Loucy (cell line): Measurements from ENCODE around the gene SAPCD2.

Experiments
- H2AFZ ChIP-seq: fragments of 200-600 bp; sonication (generic); 2 replicates; pipeline ENCODE4 v1.6.0; 2016; ENCODE audit warnings: antibody characterized with exemption, mild to moderate bottlenecking, low read length, moderate library complexity
- H3F3A ChIP-seq: fragments of 200-600 bp; 2 replicates; pipeline ENCODE4 v1.6.0; 2016; ENCODE audit warnings: antibody characterized with exemption, low read depth, mild to moderate bottlenecking
- H3K27me3 ChIP-seq: fragments of 200-600 bp; sonication (generic); 2 replicates; pipeline ENCODE4 v1.6.1; 2014; ENCODE audit warnings: low read length, mild to moderate bottlenecking; ENCODE audit not compliant: insufficient read depth, poor library complexity, severe bottlenecking
- H3K36me3 ChIP-seq: fragments of 200-600 bp; sonication (generic); 2 replicates; pipeline ENCODE4 v1.6.1; 2016; ENCODE audit warnings: low read length; ENCODE audit not compliant: insufficient read depth
- H3K4me1 ChIP-seq: fragments of 200-600 bp; sonication (generic); 2 replicates; pipeline ENCODE4 v1.5.1; 2014; ENCODE audit warnings: low read length, mild to moderate bottlenecking; ENCODE audit not compliant: insufficient read depth, poor library complexity, severe bottlenecking
- H3K4me2 ChIP-seq: fragments of 200-600 bp; sonication (generic); 2 replicates; pipeline ENCODE4 v1.6.0; 2014; ENCODE audit warnings: antibody characterized with exemption, low read length, low read depth, mild to moderate bottlenecking; ENCODE audit not compliant: poor library complexity, severe bottlenecking
- H3K4me3 ChIP-seq: fragments of 200-600 bp; sonication (generic); 2 replicates; pipeline ENCODE4 v1.5.1; 2014; ENCODE audit warnings: low read length, mild to moderate bottlenecking, mixed read lengths; ENCODE audit not compliant: poor library complexity, severe bottlenecking
- H3K79me2 ChIP-seq: fragments of 200-600 bp; sonication (generic); 2 replicates; pipeline ENCODE4 v1.6.1; 2014; ENCODE audit warnings: low read length; ENCODE audit not compliant: insufficient read depth
- H3K9ac ChIP-seq: fragments of 200-600 bp; sonication (generic); 2 replicates; pipeline ENCODE4 v1.6.0; 2014; ENCODE audit warnings: mild to moderate bottlenecking, low read depth, low read length, moderate library complexity; ENCODE audit not compliant: poor library complexity, severe bottlenecking
- H3K9me2 ChIP-seq: fragments of 200-600 bp; sonication (generic); replicated peaks from 2 replicates; pipeline ENCODE4 v1.6.1; 2016; ENCODE audit warnings: low read depth, low read length, mixed read lengths
- H3K9me3 ChIP-seq: fragments of 200-600 bp; sonication (generic); 2 replicates; pipeline ENCODE4 v1.6.1; 2014; ENCODE audit warnings: mild to moderate bottlenecking, antibody characterized with exemption, low read length, low read depth; ENCODE audit not compliant: insufficient read depth
- H4K20me1 ChIP-seq: fragments of 200-600 bp; sonication (generic); 2 replicates; pipeline ENCODE4 v1.6.0; 2014; ENCODE audit warnings: antibody characterized with exemption, low read length, mild to moderate bottlenecking; ENCODE audit not compliant: insufficient read depth, poor library complexity, severe bottlenecking
- EZH2phosphoT487 ChIP-seq: fragments of 200-600 bp; IDR thresholded peaks from 2 replicates; pipeline ENCODE4 v1.6.1; 2018; ENCODE audit warnings: antibody characterized with exemption, mild to moderate bottlenecking, moderate library complexity, borderline replicate concordance
- TF ChIP-seq, protein P1 (sequence below): fragments of 200-600 bp; sonication (generic); conservative IDR thresholded peaks from 2 replicates; pipeline ENCODE4 v1.5.1; 2014; ENCODE audit warnings: mild to moderate bottlenecking, antibody characterized with exemption, low read length

SAPCD2 gene

DNA sequence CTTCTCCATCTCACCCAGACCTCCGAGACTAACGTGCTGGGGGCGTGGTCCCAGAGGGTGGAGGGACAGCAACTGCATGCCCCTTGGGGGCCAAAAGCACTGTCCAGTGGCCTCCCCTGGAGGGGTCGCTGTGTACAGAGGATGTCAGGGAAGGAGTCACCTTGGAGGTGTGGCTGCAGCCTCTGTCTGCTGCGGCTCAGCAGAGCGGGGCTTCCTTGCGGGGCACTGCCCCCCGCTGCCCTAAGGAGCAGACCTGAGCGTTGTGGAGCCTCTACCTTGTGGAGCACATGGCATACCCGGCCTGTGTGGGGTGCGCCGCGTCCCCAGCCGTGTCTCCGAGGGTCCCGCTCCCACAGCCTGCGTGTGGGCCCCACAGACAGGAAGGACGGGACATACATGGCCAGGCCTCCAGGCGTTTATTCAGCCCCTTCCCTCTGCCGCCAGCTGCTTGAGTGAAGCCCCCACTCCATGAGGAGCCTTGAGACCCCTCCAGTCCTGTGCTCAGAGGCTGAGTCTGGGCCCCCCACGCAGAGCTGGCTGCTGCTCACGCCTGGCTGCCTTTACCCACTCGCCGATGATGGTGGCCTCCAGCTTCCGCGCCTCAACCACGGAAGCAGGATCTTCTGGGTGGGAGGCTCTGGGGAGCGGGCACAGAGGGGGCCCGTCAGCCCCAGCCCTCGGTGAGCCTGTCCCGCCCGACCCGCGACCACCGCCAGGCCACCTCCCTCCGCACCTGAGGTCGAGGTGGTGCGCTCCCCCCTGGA is 40.0 kb upstream of the SAPCD2 start:
- Histone ChIP-seq H2AFZ (no peak overlapping the region), H3K27me3 (no peaks in the 10 kb centered on the region), H3K36me3 (peaks cover 40% of the 10 kb centered on the region; the same call in 1 of the 2 replicates), H3F3A (no peaks in the 10 kb centered on the region), H3K9me2 (no peaks in the 10 kb centered on the region), H4K20me1 (no peaks in the 10 kb centered on the region), H3K9me3 (no peaks in the 10 kb centered on the region), H3K4me3 (no peak overlapping the region), H3K4me1 (peaks cover 7% of the 10 kb centered on the region), H3K79me2 (no peaks in the 10 kb centered on the region), H3K4me2 (no peak overlapping the region), H3K9ac (no peak overlapping the region)
- no peak for TF ChIP-seq EZH2phosphoT487

DNA sequence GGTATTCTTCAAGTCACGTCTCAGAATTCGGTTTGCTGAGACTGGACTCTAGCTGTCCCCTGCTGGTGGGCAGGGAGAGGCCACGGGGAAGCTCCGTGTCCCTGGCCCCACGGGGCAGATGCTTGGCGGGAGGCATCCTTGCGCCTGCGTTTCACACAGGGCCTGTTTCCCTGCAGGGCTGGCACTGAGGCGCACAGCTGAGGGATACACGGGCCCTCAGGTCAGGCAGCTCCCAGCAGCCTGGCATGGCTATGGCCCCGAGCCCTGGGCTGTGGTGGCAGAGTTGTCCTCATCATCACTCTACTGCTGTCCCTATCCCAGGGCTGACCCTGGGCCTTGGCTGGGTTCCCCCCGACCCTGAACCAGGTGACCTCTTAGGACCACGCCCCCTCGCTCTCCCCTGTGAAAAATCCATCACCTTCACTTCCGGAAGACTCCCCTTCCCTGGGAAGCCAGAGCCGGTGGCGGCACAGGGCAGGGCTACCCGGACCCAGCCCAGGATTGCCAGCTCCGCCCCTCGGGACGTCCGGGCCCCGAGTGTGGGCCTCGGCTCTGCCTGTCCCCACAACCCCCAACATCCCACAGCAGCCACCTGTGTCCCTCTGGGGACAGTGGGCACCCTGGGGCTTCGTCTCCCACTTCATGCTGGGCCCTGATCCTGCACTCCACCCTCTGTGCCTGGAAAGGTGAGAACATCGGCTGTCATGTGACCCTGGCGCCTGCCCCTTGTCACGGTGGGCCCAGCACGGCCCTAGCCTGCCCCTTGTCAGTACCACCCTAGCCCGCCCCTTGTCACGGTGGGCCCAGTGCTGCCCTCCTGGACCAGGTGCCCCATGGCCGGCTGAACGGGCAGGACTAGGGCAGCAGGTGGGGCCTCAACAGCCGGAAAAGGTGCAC is 39.1 kb upstream of the SAPCD2 start:
- Histone ChIP-seq H4K20me1 (no peaks in the 10 kb centered on the region), H3K4me2 (no peak overlapping the region), H3K9me2 (no peaks in the 10 kb centered on the region), H3K36me3 (peaks cover 42% of the 10 kb centered on the region; the same call in 1 of the 2 replicates), H2AFZ (no peak overlapping the region), H3F3A (no peaks in the 10 kb centered on the region), H3K9me3 (no peaks in the 10 kb centered on the region), H3K79me2 (no peaks in the 10 kb centered on the region), H3K4me1 (no peaks in the 10 kb centered on the region), H3K4me3 (no peak overlapping the region), H3K9ac (no peak overlapping the region), H3K27me3 (no peaks in the 10 kb centered on the region)
- TF ChIP-seq EZH2phosphoT487 = no peak
- TF ChIP-seq, protein P1, sequence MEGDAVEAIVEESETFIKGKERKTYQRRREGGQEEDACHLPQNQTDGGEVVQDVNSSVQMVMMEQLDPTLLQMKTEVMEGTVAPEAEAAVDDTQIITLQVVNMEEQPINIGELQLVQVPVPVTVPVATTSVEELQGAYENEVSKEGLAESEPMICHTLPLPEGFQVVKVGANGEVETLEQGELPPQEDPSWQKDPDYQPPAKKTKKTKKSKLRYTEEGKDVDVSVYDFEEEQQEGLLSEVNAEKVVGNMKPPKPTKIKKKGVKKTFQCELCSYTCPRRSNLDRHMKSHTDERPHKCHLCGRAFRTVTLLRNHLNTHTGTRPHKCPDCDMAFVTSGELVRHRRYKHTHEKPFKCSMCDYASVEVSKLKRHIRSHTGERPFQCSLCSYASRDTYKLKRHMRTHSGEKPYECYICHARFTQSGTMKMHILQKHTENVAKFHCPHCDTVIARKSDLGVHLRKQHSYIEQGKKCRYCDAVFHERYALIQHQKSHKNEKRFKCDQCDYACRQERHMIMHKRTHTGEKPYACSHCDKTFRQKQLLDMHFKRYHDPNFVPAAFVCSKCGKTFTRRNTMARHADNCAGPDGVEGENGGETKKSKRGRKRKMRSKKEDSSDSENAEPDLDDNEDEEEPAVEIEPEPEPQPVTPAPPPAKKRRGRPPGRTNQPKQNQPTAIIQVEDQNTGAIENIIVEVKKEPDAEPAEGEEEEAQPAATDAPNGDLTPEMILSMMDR = no peak

DNA sequence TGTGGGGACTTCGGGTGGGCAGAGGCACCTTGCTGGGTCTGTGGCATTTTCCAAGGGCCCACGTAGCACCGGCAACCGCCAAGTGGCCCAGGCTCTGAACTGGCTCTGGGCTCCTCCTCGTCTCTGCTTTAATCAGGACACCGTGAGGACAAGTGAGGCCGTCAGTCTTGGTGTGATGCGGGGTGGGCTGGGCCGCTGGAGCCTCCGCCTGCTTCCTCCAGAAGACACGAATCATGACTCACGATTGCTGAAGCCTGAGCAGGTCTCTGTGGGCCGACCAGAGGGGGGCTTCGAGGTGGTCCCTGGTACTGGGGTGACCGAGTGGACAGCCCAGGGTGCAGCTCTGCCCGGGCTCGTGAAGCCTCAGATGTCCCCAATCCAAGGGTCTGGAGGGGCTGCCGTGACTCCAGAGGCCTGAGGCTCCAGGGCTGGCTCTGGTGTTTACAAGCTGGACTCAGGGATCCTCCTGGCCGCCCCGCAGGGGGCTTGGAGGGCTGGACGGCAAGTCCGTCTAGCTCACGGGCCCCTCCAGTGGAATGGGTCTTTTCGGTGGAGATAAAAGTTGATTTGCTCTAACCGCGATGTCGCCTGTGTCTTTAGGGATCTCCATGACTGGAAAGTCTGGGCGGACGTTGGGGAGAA is 38.4 kb upstream of the SAPCD2 start:
- no peak for TF ChIP-seq EZH2phosphoT487
- TF ChIP-seq, protein P1 = no peak
- no peak overlapping the region for H3K4me2 ChIP-seq
- no peak overlapping the region for H3K9ac ChIP-seq
- H3K36me3 ChIP-seq = peaks cover 48% of the 10 kb centered on the region; the same call in 1 of the 2 replicates
- H4K20me1 ChIP-seq = no peaks in the 10 kb centered on the region
- H3K9me2 ChIP-seq = no peaks in the 10 kb centered on the region
- H3F3A ChIP-seq = no peaks in the 10 kb centered on the region
- no peaks in the 10 kb centered on the region for H3K79me2 ChIP-seq
- H2AFZ ChIP-seq = no peak overlapping the region
- no peak overlapping the region for H3K4me3 ChIP-seq
- no peaks in the 10 kb centered on the region for H3K27me3 ChIP-seq
- no peaks in the 10 kb centered on the region for H3K4me1 ChIP-seq
- H3K9me3 ChIP-seq = no peaks in the 10 kb centered on the region
